ENCODE results near the gene SERPINA3.

SERPINA3 gene

DNA sequence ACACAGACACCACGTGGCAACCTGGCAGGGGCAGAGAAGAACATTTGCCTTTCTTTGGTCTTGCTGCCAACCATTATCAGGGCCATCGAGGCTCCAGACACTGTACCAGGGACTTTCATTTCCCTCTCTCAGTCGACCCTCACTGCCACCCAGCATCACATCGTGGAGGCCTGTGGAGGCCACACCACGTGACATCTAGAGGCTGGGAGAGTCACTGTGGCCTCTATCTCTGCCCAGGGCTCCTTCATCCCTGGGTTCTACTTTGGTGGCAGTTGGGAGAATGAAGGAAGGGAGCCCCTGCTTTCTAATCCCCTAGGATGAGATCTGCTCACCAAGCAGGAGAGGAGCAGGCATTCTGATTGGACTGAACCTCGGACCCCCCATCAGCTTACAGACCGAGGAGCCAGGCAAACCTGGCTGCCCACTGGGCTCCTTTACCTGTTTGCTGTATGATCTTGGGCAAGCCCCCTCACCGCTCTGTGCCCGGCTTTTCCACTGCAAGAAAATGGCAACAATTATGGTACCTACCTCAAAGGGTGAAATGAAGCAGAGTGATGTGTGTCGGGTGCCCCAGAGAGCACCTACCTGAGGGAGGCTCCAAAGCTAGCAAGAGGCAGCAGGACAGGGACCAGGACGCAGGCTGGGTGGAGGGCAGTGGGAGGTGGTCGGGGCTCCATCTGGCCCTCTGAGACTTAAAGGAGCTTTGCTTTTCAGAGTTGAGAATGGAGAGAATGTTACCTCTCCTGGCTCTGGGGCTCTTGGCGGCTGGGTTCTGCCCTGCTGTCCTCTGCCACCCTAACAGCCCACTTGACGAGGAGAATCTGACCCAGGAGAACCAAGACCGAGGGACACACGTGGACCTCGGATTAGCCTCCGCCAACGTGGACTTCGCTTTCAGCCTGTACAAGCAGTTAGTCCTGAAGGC is 1.8 kb downstream of the SERPINA3 start:
- no peak for DNase-seq

DNA sequence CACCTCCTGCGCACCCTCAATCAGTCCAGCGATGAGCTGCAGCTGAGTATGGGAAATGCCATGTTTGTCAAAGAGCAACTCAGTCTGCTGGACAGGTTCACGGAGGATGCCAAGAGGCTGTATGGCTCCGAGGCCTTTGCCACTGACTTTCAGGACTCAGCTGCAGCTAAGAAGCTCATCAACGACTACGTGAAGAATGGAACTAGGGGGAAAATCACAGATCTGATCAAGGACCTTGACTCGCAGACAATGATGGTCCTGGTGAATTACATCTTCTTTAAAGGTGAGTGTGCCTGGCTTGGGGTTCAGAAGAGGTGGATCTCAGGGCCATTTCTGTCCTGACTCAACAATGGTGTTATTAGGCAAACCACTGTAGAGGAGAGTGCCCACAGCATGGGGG is 2.6 kb downstream of the SERPINA3 start:
- no peak for DNase-seq

DNA sequence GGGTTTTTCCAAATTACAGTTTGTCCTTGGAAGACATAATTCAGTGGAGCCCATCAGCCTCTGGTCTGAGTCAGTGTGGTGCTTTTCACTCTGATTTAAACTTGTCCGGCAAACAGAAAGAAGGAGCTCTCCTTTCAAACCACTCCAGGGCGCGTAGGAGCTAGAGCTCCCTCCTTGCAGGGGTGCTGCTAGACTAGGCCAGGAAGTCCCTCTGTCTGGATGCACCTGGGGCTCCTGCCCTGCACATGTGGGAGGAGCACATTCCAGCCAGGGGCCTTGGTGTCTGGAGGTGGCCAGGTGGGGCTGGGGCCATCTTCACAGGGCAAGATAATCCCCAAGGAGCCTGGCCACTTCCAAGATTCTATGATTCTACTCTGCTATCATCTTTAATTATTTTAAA is 3.1 kb downstream of the SERPINA3 start:
- no peak for DNase-seq

DNA sequence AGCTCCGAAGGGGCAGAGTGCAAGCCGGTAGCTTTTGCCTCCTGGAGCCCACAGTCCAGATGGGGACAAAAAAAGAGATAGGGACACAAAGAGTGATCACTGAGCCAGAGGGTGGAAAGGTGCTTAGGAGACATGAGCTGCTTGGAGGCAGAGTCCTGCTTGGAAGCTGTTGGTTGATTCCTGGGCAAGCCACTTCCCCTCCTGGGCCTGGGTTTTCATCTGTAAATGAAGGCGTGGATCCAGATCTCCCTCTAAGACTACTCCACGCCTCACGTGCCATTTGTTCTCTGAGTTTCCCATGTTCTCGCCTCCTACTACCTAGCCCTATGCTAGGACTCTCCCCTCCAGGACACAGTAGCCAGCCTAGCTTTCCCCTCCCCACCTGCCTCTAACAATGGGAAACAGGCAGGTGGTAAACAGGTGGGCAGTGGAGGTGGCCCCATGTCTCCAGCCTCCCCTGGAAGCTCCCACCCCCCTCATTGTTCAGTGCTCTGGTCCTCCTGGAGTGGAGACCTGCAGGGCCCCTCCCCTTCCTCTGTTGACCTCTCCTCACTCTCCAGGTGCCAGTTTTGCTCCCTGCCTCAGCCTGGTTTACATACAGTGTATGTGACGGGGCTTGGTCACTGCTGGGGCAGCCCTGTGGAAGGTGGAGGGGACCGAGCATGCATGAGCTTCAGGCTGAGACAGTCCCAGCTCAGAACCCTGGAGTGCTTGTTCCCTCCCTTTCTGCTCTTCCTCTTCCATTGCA is 3.8 kb downstream of the SERPINA3 start:
- DNase-seq, result no peak

DNA sequence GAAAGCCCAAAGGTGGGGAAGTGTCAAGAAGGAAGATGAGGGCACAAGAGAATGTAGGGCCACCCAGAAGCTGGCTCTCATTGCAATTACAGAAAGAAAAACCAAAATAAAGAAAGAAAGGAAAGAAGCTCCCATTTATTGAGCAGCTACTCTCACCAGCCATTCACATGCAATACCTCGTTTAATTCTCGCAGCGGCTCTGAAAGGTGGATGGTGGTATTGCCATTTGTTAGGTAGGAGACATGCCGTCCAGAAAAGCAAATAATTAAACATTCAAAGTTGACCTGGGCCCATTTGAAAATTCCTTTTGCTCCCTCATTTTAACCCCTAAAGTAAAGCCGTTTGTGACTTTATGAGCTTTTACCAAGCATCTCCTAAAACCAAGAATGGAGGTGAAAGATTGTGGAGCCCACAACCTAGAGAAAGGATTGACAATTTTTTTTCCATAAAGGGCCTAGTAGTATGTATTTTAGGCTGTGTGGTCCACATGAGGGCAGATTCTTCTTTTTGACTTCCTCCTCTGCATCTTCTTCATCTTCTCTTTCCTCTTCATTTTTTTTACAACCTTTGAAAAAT is 5.3 kb downstream of the SERPINA3 start:
- DNase-seq, result no peak

DNA sequence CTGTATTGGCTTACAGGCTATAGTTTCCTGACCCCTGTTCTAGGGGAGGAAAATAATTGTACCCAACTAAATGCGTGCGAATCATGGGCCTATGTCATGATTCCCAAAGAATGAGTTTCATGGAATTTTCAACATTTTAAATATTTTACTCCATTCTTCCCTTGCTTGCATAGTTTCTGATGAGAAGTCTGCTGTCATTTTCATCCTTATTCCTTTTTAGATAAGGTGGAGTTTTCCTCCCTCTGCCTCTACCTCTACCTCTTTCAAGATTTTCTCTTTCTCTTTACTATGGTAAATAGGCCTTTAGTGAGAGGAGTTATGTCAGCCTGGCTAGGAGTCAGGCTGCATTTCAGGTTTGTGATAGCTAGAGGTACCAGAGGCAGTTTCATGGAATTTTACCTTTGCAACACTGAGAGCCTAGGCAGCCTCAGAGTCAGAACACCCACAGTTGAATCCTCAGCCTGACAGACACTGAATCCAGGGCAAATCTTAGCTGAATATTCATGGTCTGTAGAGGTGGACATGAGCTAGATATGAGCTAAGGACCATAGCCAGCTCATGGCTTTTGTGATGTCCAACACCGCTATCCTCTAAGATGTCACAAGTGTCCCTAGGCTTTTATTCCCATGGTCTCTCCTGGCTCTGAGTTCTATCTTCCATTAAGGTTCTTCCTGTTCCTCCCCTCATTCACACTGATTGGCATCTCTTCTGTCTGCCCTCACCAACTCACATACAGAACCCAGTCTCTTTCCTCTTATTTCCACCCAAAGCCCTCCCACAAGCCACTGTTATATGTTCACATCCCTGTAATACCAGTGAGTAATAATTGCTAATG is 6.0 kb downstream of the SERPINA3 start:
- DNase-seq, result no peak

DNA sequence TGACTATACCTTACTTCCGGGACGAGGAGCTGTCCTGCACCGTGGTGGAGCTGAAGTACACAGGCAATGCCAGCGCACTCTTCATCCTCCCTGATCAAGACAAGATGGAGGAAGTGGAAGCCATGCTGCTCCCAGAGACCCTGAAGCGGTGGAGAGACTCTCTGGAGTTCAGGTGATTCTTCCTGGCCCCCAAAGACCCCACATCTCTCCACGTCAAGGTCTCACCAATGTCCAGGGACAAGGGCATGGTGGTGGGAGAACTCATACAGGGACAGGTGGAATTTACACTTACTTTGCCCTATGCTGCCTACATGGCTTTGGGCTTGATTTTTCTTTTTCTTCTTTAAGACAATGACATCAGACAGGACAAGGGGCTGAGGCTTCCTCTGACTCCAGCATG is 7.1 kb downstream of the SERPINA3 start:
- DNase-seq, result no peak

DNA sequence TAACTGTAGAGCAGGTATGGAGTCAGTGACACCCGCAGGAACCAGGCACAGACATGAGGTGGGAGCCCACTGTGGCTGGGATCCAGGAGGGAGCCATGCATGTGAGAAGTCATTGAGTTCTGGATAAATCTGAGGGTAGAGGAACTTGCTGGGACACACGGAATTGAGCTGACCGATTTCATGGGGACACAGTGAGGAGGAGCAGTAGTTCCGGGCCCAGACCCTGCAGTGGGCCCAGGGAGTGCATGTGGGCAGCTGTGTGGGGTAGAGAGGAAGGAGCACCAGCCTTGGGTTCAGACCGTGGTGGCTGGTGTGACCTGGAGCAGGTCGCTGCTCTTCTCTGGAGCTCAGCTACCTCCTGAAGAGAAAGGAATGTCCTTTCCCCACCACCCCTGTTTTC is 8.4 kb downstream of the SERPINA3 start:
- no peak for DNase-seq

DNA sequence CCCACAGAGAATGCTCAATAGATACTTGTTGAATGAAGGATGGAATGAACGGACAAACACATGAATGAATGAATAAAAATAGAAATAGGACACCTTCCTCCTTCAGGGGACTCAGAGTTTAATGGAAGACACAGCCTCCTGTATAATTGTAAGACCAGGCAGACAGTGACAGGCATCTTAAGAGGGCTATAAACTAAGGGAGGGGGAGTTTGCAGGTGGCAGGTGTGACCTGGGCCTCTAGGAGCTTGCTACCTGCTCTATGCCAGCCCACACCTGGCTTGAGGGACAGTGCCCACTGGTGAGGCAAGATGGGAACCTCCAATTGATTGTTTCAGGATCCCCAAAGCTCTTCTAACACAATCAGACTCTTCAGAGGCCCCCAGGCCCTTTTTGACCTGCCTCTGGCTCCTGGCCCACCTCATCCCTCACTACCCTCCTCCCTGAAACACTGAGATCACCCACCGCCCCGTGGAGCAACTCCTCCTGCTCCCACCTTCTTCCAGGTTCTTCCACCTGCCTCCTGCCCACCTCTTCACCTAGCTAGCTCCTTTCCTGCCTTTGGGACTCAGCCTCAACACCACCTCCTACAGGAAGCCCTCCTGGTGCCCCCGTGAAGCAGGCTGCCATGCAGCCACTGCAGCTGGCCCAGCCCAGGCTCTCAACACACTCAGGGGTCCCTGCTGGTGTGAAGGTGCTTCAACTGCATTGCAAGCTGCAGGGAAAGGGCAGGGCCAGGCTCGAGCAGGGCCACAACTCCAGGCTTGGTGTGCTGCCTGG is 9.4 kb downstream of the SERPINA3 start:
- no peak for DNase-seq

DNA sequence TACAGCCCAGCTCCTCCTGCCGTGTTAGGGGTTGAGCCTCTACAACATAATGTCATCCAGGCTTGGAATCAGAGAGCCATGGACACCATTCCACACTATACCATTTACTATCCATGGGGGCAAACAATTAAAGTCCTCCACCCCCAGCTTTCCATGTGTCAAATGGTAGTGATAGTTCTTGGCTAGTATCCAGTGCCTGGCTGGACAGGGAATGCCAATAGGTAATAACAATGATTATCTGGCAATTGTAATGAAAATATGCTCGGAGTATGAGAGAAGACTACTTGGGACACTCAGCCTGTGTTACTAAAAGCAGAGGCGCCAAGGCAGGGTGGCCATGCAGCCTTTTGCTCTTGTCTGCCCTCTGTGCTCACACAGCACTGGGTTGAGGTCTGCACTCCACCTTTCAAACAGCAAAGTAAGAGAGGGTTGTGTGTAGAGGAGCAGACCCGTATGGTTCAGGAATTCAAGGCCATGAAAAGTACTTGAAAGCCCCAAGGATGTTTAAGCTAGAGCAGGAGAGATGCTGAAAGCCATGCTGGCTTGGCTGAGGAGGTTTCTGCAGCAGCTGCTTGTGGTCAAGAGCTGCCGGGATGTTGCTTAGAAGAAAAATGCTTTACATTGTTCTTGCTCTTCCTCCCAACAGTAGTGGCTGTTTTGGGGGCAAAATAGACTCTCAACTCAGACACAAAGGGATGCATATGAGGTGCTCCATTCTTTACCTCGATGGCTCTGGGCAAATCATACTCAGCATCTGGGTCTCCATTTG is 10.6 kb downstream of the SERPINA3 start:
- no peak for DNase-seq

DNA sequence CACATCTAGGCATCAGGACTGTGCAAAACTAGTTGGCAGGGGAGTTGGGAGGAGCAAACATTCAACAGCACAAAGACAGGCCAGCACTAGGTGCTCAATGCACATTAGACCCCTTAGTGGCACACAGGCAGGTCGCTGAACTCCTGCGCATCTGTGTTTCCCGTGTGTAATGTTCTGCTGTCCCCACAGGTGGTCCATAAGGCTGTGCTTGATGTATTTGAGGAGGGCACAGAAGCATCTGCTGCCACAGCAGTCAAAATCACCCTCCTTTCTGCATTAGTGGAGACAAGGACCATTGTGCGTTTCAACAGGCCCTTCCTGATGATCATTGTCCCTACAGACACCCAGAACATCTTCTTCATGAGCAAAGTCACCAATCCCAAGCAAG is 11.2 kb downstream of the SERPINA3 start:
- DNase-seq, result no peak

DNA sequence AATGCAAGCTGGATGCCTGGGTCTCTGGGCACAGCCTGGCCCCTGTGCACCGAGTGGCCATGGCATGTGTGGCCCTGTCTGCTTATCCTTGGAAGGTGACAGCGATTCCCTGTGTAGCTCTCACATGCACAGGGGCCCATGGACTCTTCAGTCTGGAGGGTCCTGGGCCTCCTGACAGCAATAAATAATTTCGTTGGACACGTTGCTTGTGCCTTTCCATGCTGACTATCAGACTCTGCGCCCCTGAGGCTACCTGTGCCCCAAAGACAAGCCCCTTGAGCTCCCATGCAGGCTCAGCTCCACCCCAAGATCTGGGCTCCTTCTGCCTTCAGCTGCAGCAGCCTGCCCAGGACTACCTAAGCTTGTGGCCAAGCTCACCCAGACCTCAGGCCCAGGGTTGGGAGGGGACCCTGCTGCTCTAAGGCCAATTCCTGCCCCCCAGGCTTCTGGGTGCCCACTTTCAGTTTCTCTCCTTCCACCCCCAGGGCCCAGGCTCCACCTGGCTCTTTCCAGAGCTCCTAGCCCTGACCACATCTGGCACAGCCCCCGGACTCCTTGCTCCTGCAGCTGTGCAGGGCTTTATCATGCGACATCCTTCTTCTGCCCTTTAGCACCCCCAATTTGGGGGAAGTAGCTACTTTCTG is 11.8 kb downstream of the SERPINA3 start:
- no peak for DNase-seq

DNA sequence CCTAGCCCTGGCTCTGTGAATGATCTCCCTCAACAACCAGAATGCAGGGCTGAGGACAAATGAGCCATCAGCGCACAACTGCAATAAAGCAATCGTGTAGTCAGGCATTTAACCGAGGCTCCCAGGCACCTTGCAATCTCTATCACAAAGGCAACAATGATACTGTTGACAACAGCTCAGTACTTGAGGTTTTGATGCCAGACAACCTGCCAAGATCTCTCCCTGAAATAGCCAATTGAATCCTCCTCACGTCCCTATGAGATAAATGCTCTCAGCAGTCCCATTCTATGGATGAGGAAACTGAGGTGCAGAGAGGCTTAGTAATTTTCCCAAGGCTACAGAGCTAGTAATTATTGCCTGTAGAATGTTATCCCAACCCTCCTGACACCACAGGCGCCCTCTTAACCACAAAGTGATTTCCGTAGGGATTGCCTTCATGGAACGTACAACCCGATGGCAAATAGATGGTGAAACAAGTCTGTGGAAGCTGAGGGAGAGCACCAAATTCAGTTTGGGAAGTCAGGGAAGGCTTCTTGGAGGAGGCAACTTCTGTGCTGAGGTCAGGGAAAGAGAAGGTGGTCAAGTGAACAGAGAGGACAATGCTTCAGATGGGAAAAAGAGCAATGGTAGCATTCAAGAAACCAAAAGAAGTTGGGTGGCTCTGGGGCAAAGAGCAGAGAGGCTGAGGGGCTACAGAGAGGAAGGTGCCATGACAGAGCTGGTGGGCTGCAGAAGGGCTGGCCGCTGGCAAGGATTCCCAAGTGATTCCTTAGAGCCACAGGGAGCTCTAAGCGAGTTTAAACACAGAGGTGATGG is 12.6 kb downstream of the SERPINA3 start:
- no peak for DNase-seq

DNA sequence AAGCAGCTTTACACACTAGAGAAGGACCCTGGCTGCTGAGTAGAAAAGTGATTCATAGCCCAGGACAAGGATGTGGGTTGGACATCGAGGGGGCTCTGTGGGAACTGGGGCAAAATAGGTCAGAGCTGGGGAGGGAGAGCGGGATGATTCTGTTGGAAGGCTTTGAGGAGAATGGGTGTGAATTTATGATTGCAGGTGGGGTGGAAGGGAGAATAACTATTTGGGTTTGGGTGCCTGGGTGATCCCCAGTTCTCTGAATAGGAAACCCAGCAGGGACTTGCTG is 13.1 kb downstream of the SERPINA3 start:
- DNase-seq, result no peak

DNA sequence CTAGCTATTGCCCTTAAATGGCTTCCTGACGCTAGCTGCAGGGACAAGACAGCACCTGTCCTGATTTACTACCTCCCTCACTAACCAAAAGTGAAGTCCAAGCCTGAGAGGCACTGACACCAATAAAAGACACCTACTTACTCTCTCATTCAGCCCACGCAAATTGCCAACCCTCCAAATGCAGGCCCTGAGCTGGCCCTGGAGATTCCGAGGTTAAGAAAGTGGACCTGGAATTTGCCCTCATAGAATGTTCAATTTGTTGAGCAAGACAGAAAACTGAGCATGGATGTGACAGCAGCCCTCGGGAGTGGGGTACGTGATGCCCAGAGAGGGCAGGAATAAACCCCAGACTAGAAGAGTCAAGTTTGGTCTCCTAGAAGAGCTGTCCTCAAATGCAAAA is 16.4 kb downstream of the SERPINA3 start:
- DNase-seq, result no peak

DNA sequence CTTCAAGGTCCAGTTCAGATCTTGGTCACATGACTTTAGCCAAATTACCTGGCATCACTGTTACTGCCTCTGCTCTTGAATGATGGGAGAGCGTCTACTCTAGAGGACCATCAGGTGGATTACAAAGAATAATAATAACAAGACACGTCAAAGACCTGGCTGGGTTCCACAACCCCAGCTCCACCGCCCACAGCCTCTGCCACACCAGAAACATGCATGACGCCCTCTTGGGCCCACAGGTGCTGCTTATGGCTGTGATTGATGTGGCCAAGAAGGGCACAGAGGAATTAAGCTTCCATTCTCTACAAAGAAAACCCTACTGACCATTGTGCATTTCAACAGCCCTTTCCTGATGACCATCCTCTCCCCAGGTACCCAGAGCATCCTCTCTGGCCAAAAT is 18.2 kb downstream of the SERPINA3 start:
- DNase-seq, result no peak

DNA sequence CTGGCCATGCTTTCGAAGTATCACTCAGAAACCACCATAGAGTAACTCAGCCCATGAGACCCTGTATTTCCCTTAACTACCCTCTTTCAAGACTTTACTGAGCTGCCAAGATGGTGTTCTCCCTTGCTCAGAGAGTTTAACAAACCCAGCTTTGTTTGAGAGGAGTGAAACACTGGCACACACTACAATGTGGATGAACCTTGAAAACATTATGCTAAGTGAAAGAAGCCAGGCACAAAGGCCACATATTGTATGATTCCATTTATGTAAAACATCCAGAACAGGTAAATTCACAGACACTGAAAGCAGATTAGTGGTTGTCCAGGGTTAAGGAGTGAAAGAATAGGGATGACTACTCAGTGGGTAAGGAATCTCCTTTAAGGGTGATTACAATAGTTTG is 18.9 kb downstream of the SERPINA3 start:
- no peak for DNase-seq

DNA sequence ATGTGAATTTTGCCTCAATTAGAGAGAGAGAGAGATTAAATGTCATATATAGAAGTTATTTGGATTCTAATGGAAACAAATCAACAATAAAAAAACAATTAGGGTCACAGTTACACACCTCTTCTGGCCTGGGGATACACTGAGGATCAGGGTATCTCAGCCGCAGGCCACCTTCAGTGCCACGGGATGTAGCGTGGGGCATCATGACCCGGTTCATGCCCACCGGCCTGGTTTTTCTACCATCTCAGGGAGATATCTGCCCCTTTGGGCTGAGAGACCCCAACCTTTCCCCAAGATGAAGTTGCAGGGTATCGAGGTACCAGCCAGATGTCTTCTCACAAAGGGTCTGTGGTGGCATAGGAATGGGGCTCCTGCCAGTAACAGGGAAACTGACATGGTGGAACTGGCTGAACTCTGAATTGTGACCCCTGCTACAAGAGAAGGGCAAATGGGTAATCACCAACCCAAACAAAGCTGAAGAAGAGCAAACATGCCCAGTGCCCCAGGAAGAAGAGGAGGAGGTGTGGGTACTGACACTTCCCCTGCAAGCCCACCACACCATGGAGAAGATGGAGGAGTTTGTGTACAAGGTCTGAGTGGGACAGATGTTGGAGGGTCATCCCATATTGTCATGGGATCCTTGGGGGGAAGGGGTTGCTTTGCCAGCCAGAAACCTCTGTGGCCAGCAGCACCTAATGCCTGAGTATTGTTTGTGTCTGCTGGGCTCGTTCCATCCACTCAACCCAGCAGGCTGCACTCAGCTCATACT is 19.5 kb downstream of the SERPINA3 start:
- DNase-seq, result no peak

DNA sequence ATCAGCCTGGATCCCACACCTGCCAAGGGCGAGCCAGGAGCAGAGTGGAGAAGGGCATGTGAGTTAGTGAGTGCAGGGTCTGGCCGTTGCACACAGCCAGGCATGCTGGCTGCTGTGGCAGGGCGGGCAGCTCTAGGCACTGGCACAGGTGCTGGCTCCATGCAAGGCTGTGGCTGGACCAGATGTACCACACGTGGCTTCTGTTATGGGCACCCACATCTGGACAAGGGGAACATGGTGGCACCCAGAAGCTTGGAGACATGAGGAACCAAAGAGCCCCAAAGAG is 20.1 kb downstream of the SERPINA3 start:
- DNase-seq, result no peak

DNA sequence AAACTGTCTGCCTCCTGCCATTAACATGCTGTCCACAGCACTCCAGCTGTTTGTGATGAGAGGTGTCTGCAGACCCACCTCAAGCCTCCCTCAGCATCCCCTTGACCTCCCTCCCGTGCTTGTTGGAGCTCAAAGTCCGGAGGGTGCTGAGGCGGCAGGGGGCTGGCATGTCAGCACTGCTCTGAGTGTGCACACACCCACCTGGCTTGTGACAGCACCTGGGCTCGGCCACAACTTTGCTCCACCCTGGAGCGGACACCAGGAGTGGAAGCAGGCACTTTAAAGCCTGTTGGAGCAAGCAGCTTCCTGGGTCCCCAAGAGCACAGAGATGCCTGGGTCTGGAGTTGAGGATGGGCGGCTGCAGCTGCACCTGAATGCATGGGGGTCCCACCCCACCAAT is 20.9 kb downstream of the SERPINA3 start:
- no peak for DNase-seq

All from stimulated activated CD4-positive, alpha-beta T cell treated with anti-CD3 and anti-CD28 coated beads, Interleukin-4, amount 100 ng/mL, for 4 hours (primary cell).